C4-2B (cell line): ENCODE measurements around the gene SCGB1A1.

ENCODE experiments used
- CTCF ChIP-seq: fragments of 450-650 bp; conservative IDR thresholded peaks from 2 replicates; pipeline ENCODE4 v1.5.1; 2017; ENCODE audit warnings: mild to moderate bottlenecking
- ZFX ChIP-seq: fragments of 450-650 bp; IDR thresholded peaks from 2 replicates; pipeline ENCODE4 v1.6.1; 2017

- TF ChIP-seq CTCF (no peak), ZFX (no peak)
These were observed 18.1 kb upstream of the SCGB1A1 start for GRCh38 chr11:62400760-62401159.
